ENCODE results near the gene TGFBRAP1.

DNA sequence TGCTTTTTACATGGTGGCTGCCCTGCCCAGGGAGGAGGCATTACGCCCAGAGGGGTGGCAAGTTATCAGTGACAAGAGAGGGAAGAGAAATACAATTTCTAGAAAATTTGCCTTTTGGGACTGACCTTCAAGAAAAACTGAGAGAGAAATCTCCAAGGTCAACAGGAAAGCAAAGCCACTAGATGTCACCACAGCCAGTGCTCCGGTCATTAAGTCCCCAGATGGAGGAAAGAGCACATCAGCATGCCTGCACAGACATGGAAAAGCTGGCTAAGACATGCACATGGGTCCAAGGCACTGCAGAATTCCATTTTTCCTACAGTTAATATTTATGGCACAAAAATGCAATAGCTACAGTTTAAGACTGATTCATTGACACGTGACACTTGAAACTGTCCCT is 48.3 kb upstream of the TGFBRAP1 start:
- TF ChIP-seq, protein P1, sequence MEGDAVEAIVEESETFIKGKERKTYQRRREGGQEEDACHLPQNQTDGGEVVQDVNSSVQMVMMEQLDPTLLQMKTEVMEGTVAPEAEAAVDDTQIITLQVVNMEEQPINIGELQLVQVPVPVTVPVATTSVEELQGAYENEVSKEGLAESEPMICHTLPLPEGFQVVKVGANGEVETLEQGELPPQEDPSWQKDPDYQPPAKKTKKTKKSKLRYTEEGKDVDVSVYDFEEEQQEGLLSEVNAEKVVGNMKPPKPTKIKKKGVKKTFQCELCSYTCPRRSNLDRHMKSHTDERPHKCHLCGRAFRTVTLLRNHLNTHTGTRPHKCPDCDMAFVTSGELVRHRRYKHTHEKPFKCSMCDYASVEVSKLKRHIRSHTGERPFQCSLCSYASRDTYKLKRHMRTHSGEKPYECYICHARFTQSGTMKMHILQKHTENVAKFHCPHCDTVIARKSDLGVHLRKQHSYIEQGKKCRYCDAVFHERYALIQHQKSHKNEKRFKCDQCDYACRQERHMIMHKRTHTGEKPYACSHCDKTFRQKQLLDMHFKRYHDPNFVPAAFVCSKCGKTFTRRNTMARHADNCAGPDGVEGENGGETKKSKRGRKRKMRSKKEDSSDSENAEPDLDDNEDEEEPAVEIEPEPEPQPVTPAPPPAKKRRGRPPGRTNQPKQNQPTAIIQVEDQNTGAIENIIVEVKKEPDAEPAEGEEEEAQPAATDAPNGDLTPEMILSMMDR (IDR thresholded peaks at IDR 0.05), result no peak
- TF ChIP-seq POLR2A (IDR thresholded peaks at IDR 0.05), result no peak

All from uterus (tissue), 2 donors.